NCI-H1694 treated with DMSO at 0.1 percent for 48 hours (cell line): Measurements from ENCODE around the gene PARG.
"Not testable (repeated sequence)": the region's sequence is repeated elsewhere in the genome, so short reads cannot be mapped to it uniquely, and the experiment has no call there.

Experiments used
- DNase-seq: peaks from one replicate; lab custom pipeline; 2025; lab: John Stamatoyannopoulos, UW

Gene PARG

DNA sequence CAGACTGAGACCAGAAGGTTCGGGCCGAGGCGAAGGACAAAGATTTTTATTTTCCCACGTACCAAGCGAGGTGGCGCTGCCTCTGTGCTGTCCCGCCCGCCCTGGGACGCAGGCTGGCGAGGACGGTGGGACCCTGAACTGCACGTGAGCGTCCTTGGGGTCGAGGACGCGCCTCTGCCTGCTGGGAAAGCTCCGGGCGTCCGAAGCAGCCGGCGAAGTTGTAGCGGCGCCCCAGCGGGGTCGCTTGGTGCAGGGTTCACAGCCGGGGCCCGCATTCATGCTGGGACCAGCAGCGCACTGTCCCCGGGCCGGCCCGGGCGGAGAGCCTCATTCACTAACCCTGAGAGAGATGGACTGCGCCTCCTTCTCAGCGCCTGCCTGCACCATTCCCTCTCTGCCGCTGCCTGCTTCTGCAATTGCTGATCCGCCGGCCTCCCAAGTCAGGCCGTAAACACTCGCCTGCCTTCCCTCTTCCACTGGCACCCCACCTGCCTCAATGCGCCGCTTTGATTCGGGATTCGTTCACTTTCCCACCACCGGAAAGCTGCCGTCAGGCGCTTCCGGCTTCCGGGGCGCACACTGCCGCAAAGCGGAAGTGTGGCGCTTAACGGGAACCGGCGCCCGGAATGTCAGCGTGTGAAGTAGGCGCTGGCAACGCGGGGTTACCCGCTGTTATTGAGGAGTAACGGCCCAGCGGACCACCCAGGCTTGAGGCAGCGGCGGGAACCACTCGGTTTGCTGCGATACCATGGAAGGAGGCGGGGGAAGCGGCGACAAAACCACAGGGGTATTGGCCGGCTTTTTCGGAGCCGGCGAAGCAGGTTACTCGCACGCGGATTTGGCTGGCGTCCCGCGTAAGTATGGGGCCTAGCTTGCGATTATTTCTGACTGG is at the start of gene PARG, which contains the start of gene TIMM23B:
Gene PARG, minus strand, starts transcription at position 581 of the 892 bp plus-strand sequence. Its CDS starts 302 bp downstream, at position 279.
Gene TIMM23B, plus strand, starts transcription at position 607 of the 892 bp plus-strand sequence. Its CDS starts 142 bp downstream, at position 749.
- DNase-seq, result peak; percentile 33

DNA sequence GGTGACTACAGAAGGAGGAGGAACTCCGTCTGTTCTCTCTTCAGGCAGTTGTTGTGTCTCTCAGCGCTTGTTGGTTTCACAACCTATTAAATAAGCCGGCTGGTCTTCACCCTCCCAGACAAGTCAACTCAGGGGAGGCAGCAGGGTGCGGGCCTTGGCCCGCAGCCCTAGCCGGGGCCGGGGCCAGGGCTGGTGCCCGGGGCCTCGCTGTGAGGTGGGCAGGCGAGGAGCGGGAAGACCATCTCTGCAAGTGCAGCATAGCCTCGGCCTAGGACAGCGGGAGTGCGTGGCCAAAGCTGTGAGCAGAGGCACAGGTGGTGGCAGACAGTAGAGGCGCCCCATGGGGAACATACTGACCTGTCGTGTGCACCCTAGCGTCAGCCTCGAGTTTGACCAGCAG is 46.5 kb upstream of the PARG start, which contains the start of gene AGAP6:
Gene AGAP6, plus strand, starts transcription at position 31 of the 400 bp plus-strand sequence. Its CDS starts 310 bp downstream, at position 341.
- not testable (repeated sequence) for DNase-seq

DNA sequence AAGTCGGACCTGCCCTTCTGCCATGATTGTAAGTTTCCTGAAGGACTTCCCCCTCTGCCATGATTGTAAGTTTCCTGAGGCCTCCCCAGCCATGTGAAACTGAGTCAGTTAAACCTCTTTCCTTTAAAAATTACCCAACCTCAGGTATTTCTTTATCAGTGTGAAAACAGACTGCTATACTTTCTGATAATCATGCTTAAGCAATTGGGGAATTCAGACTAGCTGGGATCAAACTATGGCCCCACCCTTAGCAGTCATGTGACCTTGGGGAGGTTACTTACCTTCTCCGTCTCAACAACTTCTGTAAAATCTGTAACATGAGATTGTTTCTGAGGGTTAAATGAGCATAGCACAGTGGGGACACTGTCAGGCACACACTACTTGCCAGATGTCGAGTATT is 45.4 kb upstream of the PARG start:
- DNase-seq, result not testable (repeated sequence)

DNA sequence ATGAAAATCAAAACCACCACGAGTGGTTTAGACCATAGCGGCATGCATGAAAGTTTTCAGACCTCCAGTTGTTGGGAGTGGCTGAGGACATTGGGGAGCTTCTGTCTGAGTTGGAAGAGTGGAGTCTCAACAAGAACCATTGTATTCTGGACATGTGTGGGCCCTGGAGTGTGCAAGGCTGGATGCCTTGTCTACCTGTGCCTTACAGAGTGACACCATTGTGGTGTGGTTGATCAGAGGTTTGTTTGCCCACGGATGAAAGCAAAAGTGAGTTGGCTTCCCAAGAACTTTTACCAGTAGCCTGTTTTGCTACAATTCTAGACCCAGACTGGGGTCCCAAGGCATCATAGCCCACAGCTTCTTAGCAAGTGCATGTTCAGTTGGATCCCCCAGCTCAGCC is 35.9 kb upstream of the PARG start:
- not testable (repeated sequence) for DNase-seq

DNA sequence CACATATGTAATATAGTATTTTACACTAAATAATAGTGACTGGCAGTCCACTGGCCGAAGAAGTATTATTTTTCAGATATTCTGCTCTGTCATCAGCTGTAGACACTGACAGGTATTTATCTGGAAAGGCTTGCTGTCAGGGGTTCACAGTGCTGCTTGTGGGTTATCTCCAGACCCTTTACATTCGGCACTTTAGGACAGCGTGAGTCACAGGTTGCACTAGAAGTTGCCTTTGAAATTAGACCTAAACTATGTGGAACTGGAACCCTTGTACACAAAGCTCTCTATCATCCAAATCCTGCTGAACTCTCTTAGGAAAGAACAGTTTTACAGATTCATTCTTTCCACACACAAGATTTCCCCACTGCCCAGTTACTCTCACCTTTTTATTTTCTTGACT is 30.3 kb upstream of the PARG start:
- not testable (repeated sequence) for DNase-seq

DNA sequence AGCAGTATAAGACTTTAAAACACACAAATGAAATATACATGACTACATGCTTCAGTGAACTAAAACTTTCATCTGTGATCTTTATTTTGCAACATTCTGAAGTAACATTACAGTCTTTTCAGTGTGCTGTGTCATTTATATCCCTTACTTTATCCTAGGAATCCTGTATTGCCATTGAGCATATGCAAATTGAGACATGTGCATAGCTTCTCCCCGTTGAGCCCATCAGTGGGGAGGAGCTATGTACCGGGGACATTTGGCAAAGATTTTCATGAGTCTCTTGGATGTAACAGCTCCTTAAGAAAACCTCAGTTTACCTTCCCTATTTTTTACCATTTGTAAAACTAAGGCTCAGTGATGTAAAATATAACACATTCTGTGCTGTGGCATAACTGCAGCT is 29.6 kb upstream of the PARG start:
- not testable (repeated sequence) for DNase-seq

DNA sequence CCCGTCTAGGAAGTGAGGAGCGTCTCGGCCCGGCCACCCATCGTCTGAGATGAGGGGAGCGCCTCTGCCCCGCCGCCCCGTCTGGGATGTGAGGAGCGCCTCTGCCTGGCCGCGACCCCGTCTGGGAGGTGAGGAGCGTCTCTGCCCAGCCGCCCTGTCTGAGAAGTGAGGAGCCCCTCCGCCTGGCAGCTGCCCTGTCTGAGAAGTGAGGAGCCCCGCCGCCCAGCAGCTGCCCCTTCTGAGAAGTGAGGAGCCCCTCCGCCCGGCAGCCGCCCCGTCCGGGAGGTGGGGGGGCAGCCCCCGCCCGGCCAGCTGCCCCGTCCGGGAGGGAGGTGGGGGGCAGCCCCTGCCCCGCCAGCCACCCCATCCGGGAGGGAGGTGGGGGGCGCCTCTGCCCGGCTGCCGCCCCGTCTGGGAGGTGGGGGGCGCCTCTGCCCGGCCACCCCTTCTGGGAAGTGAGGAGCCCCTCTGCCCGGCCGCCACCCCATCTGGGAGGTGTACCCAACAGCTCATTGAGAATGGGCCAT is 28.6 kb upstream of the PARG start:
- DNase-seq, result not testable (repeated sequence)

DNA sequence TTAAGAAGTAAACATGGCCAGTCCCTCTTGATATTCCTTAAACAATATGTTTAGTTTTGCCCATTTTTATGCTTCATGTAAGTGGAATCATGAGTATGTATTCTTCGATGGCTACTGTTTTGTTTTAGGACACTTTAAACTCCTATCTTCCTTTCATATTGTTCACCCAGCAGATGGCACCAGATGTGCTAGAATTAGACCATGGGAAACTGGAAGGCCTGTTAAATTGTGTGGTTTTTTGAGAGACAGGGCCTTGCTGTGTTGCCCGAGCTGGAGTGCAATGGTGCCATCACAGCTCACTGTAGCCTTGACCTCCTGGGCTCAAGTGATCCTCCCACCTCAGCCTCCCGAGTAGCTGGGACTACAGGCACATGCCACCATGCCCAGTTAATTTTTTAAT is 11.3 kb upstream of the PARG start:
- peak; percentile 3 for DNase-seq

DNA sequence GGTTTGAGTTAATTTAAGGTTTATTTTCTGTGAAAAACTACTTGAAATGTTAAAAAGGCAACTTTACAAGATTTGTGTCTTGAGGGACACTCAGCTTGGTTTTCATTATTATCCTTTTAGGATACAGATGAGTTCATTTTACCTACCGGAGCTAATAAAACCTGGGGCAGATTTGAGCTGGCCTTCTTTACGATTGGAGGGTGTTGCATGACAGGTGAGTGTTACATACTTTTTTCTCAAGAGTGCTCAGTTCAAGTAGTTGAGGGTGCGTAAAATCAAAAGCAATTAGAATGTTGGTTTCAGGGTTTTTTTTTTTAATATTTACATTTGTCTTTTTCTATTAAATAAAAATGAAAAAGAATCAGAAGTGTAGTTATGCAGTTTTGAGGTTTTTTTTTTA is 10.2 kb upstream of the PARG start:
- DNase-seq, result not testable (repeated sequence)

DNA sequence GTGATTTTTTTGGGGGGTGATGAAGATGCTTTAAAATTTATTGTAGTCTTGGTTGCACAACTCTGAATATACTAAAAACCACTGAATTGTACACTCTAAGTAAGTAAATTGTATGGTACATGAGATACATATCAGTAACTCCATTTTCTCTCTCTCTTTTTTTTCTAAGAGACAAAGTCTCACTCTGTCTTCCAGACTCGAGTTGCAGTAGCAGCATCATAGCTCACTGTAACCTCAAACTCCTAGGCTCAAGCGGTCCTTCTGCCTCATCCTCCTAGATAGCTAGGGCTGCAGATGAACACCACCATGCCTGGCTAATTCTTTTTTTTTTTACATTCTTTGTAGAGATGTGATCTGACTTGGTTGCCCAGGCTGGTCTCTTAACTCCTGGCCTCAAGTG is 6.9 kb upstream of the PARG start:
- not testable (repeated sequence) for DNase-seq

DNA sequence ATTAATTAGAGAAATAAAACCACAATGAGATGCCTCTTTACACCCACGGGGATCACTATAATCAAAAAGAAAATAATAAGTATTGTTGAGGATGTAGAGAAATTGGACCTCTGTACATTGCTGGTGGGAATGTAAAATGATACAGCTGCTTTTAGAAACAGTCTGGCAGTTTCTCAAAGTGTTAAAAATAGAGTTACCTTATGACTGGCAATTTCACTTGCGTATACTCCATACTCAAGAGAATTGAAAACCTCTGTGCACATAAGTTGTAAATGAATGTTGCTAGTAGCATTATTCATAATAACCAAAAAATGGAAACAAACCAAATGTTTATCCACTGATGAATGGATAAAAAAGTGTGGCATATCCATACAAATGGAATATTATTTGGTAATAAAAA is 6.3 kb upstream of the PARG start:
- DNase-seq, result not testable (repeated sequence)

DNA sequence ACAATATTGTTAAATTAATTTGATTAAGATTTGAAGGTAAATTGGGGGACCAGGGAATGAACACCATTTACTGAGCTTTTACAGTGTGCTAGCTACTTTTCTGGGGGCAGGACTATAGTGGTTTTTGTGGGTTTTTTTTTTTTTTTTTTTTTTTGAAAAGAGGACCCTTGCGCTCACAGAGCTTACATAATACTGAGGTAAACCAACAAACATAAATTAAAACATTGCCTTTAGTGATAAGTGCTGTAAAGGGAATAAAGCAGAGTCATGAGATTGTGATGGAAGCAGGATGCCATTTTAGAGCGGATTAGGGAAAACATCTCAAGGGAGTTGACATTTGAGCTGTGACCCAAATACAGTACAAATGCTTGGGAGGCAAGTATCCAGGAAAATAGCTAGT is 1.8 kb upstream of the PARG start:
- DNase-seq, result not testable (repeated sequence)

DNA sequence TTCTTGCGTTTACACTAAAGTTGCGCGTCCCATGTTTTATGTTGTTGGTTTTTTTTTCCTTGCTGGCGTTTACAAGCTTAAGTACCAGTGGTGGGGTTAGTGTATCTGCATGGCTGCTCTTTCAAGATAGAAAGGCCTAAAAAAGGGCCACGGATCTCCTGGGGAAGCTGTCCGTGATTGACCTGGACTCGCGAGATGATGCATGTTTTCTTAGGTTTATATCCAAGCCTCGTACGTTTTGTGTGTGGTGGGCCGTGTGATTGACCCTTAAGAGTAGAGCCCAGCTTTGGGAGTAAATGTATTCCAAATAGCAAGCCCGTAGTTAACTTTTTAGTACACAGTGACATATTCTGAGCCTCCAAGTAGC is 495 bp upstream of the PARG start:
- not testable (repeated sequence) for DNase-seq

DNA sequence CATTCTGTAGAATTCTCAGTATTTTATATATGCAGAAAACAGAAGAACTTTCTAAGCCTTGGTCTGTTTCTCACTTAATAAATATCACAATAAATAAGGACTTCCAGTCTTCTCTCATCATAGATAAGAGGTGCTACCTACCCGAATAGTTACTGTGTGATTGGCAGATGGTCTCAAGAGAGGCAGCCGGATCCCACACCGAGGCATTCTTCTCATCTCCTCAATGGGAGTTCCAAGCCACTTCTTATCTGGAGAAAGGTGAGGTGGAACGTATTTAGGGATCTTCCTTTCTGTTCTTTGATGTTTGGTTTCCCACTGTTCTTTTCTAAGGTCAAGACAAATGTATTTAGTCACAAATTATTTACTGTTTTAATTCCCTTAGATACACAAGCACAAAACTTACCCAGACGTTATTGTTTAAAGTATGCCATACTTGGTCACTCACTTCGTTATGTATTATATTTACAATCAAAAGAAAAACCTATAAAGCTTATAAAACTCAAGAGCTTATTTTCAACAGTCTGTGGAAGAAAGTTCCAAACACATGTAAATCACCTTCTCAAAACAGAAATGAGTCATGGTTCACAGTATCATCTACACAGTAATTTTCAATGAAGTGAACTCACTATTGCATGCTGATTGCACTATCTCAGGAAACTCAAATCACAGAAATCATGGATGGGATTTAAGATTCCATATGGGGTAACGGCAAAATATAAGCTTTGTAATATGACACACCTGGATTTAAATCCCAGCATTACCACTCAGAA is 9.7 kb downstream of the PARG start:
- DNase-seq, result not testable (repeated sequence)

DNA sequence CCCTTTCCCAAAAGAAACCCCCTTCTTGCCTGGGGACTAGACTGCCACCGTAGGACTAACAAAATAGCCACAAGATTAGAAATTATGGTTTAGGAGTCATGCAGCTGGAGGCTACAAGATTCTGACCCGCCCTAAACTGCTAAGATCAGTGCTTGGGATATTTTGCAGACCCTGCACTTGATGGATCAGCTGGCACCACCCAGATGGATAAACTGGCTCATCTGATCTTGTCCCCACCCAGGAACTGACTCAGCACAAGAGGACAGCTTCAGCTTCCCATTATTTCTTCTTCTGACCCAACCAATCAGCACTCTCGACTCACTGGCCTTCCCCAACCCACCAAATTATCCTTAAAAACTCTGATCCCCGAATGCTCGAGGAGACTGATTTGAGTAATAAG is 10.6 kb downstream of the PARG start:
- not testable (repeated sequence) for DNase-seq

DNA sequence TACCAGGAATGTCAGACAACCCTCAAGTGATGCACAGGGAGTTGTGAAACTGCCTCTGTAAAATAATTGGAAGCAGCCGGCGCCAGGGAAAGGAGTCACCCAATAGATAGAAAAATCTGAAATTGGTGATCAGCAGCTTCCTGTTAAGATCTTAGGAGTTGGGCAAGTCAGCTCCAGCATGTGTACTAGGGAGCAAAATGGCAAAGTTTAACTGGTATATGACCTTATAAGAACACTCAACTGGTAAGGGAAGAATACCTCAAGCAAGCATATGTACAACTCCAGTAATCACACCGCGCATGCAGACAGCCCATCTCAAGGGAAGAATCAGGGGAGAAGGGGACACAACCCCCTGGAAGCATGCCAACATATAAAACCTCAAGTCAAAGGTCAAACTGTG is 18.3 kb downstream of the PARG start:
- DNase-seq, result not testable (repeated sequence)

DNA sequence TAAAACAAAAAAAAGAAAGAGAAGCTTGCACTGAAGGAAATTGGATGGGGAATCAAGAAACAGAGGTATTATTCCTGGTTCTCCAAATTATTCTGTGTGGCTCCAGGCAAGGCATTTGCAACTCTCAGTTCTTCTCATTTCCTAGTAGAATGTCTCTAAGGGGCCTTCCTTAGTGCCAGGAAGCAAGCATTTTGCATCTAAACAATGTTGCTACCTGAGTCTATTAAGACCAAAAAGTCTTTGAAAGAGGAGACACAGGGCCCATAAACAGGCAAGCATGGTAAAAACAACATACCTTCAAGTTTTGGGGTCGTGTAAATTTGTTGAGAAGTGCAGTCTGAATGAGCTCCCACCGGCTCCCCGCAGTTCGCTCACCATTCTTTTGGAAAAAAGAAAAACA is 19.8 kb downstream of the PARG start:
- DNase-seq, result not testable (repeated sequence)

DNA sequence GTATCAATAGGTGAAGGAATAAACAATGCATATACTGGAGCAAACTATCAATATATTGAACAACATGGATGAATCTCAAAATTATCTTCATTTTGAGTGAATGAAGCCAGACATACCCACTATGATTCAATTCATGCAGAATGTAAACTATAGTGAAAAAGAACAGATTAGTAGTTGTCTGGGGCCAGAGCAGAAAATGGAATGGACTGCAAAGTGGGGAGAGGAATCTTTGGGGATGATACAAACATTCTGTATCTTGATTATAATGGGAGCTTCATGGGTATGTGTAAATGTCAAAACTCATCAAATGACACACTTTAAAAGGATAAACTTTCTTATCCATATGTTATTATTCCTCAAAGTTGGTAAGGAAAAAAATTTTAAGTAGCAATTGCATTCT is 23.9 kb downstream of the PARG start:
- DNase-seq, result not testable (repeated sequence)

DNA sequence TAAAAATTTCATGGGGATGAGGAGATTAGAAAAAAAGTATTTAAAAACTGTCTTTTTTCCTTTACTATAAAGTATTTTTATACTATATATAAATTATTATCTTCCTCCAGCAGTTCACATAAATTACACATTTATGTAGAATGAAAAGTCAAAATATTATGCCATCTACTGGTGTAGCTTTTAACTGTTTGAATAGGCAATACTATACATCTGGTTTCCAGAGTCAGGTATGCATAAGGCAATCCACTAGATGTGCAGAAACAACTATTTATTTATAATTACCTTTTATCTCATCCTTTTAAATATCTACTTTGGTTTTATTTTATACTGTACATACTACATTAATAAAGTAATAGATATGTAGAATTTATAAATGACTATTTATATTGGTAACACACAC is 25.4 kb downstream of the PARG start:
- DNase-seq, result not testable (repeated sequence)

DNA sequence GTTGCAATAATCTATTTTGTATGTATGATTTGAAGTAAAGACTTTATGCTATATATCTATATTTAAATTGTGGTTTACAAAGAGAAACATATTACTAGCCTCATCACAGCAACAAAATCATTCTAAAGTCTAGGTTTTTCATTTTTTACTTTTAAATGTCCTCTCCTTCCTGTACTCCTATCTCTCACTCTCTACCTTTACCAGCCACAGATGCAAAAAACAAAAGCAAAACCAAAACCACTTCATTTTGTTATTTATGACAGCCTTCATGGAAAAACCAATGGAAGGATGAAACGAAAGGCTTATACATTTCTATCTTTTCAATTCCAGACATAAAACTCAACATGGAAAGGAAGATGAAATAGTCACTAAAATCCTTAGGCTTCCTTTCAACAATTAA is 31.5 kb downstream of the PARG start:
- not testable (repeated sequence) for DNase-seq

DNA sequence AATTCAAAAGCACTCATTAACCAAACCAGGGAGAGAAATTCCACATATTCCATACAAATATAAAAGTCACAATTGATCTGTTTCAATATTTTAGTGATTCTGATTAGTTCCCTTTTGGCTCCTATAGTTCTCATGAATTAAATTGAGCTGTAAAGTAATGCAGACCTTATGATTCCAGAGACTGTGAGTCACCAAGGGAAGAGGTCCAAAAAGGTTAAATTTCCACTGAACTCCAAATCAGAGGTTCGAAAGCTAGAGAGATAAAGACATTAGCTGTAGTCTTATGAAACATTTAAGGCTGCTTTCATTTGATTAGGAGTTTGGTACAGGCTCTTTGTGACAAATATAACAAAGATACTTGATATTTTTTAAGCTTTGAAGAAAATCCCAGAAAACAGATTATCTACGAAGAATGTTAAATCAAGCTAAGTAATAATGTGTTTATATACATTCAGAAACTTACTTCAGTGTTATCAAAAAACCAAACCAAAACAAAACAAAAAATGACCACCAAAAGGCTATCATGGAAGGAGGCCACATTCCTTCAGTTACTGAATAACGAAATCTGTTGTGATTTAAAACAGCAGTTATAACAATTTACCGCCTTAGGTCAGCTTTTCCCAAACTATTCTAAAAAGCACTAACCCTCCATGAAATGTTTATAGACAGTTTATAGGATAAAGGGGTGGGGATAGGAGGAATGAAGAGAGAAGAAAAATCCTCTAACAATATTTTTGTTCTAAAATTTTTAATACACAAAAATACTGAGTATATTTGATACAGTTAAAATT is 33.3 kb downstream of the PARG start:
- DNase-seq, result not testable (repeated sequence)

DNA sequence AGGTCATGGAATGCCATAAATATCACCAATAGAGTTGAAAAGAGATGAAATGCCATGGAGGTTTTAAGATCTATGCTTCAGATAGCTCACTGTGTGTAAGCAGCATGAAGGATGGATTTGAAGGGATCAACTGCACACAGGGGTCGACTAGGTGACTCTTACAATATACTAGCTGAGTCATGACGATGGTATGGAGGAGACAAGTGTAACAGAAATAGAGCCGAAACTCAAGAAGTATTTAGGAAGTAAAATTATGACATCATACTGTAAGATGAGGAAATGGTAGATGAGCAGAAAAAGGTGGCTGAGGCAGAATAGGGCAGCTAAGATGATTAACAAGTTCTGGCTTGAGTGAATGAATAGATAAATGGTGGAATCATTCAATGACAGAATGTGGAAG is 38.0 kb downstream of the PARG start:
- DNase-seq, result not testable (repeated sequence)
